GM23248 (cell line): ENCODE measurements around the gene SNAPIN.

ENCODE experiments used
- EZH2 ChIP-seq: fragments of 200-600 bp; sonication (generic); IDR thresholded peaks from 2 replicates; pipeline ENCODE4 v1.6.1; 2018; ENCODE audit warnings: antibody characterized with exemption, mild to moderate bottlenecking; ENCODE audit not compliant: insufficient read depth, poor library complexity, severe bottlenecking
- EZH2phosphoT487 ChIP-seq: fragments of 200-600 bp; sonication (generic); IDR thresholded peaks from 2 replicates; pipeline ENCODE4 v1.6.1; 2018; ENCODE audit warnings: antibody characterized with exemption, moderate library complexity, mild to moderate bottlenecking, low read depth; ENCODE audit not compliant: insufficient read depth

DNA sequence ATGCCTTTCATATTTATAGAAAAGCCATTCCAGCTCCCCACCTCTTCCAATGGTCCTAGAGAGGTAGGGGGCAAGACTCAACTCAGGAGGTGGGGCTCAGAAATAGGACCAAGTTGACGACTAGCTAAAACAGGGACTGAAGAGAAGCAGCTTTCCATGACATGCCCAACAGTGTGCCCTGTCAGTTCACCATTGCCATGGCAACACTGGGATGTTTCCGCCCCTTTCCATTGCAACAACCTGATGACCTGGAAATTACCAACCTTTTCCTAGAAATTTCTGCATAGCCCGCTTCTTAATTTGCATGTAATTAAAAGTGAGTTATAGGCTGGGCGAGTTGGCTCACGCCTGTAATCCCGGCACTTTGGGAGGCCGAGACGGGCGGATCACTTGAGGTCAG lies 47.0 kb downstream of the SNAPIN start:
- no peak for TF ChIP-seq EZH2phosphoT487
- no peak for TF ChIP-seq EZH2
